SK-N-SH (cell line): ENCODE data around the gene GNPDA2. TPM values are rescaled to one million over a fixed set of nuclear protein-coding genes. Genes with fewer than 3 reads are reported as not detected.

ENCODE experiments used
- CTCF ChIA-PET: fragments of 300-600, 350-600 bp; formaldehyde crosslinking; extraction: SDS; loops from one replicate; lab custom pipeline; 2021; lab: Yijun Ruan, JAX
- POLR2A ChIA-PET: fragments of 350-600 bp; sonication (Branson Sonifier 250); formaldehyde crosslinking; extraction: SDS; loops from one replicate; lab custom pipeline; 2020; ENCODE audit warnings: antibody characterized with exemption, inconsistent platforms; lab: Yijun Ruan, JAX
- DNase-seq: peaks from one replicate; pipeline ENCODE4 v3.0.0; 2012
- H2AFZ ChIP-seq: fragments of 200-600 bp; sonication (generic); 2 replicates; pipeline ENCODE4 v1.8.1; 2016; ENCODE audit warnings: antibody characterized with exemption, mild to moderate bottlenecking, low read depth
- H3F3A ChIP-seq: fragments of 200-600 bp; sonication (generic); replicated peaks from 2 replicates; pipeline ENCODE3; 2016; ENCODE audit warnings: antibody characterized with exemption, mild to moderate bottlenecking; ENCODE audit not compliant: insufficient read depth
- H3K27ac ChIP-seq, 2 experiments: fragments of 200-500 bp in 1 of 2; fragments of 200-600 bp in 1 of 2; sonication (Bioruptor generic) in 1 of 2; sonication (generic), shearing (Covaris generic) in 1 of 2; 2 replicates each; pipeline versions ENCODE4 v1.5.1 to v1.6.1; 2014 to 2016; ENCODE audit warnings: low read depth in 2 of 2, inconsistent platforms in 1 of 2, low read length in 1 of 2, mild to moderate bottlenecking in 1 of 2, mixed read lengths in 1 of 2
- H3K27me3 ChIP-seq: fragments of 200-600 bp; sonication (generic), shearing (Covaris generic); 2 replicates; pipeline ENCODE4 v1.6.1; 2016; ENCODE audit warnings: mixed run types; ENCODE audit not compliant: insufficient read depth
- H3K36me3 ChIP-seq, 2 experiments: fragments of 200-500 bp in 1 of 2; fragments of 200-600 bp in 1 of 2; sonication (Bioruptor generic) in 1 of 2; sonication (generic) in 1 of 2; replicated peaks in 1 of 2; 2 replicates each; pipeline versions ENCODE3 to v1.5.1; 2014 to 2016; ENCODE audit warnings: low read length in 1 of 2, mild to moderate bottlenecking in 1 of 2; ENCODE audit not compliant: insufficient read depth in 2 of 2, control insufficient read depth in 1 of 2
- H3K4me1 ChIP-seq, 2 experiments: fragments of 200-500 bp in 1 of 2; fragments of 200-600 bp in 1 of 2; sonication (Bioruptor generic) in 1 of 2; sonication (generic), shearing (Covaris generic) in 1 of 2; 2 replicates each; pipeline versions ENCODE4 v1.5.1 to v1.6.1; 2014 to 2016; ENCODE audit warnings: low read depth in 1 of 2, low read length in 1 of 2, mixed run types in 1 of 2; ENCODE audit not compliant: insufficient read depth in 2 of 2, control insufficient read depth in 1 of 2
- H3K4me2 ChIP-seq: fragments of 200-600 bp; sonication (generic), shearing (Covaris generic); 2 replicates; pipeline ENCODE4 v1.6.1; 2017; ENCODE audit warnings: mixed run types
- H3K4me3 ChIP-seq, 2 experiments: fragments of 200-500 bp in 1 of 2; fragments of 200-600 bp in 1 of 2; sonication (Bioruptor generic) in 1 of 2; sonication (generic), shearing (Covaris generic) in 1 of 2; 2 replicates each; pipeline versions ENCODE4 v1.5.1 to v1.8.1; 2014 to 2016; ENCODE audit warnings: low read depth in 2 of 2, inconsistent platforms in 1 of 2, low read length in 1 of 2, mild to moderate bottlenecking in 1 of 2, mixed read lengths in 1 of 2, moderate library complexity in 1 of 2
- H3K79me2 ChIP-seq: fragments of 200-600 bp; sonication (generic); 2 replicates; pipeline ENCODE4 v1.8.1; 2017; ENCODE audit warnings: mild to moderate bottlenecking; ENCODE audit not compliant: insufficient read depth
- H3K9ac ChIP-seq: fragments of 200-600 bp; sonication (generic); 2 replicates; pipeline ENCODE4 v1.6.1; 2017; ENCODE audit warnings: mixed run types
- H3K9me2 ChIP-seq: fragments of 200-600 bp; sonication (generic); 2 replicates; pipeline ENCODE4 v1.6.1; 2017; ENCODE audit warnings: mixed run types
- H3K9me3 ChIP-seq: fragments of 200-600 bp; sonication (generic); 2 replicates; pipeline ENCODE4 v1.6.1; 2017; ENCODE audit warnings: mixed run types, mild to moderate bottlenecking, moderate library complexity
- H4K20me1 ChIP-seq: fragments of 200-600 bp; sonication (generic); 2 replicates; pipeline ENCODE4 v1.6.1; 2017; ENCODE audit warnings: mild to moderate bottlenecking, mixed run types; ENCODE audit not compliant: insufficient read depth
- EZH2phosphoT487 ChIP-seq: fragments of 200-600 bp; sonication (generic); IDR thresholded peaks from 2 replicates; pipeline ENCODE4 v1.6.1; 2017; ENCODE audit warnings: low read depth, mixed run types, mild to moderate bottlenecking, antibody characterized with exemption, moderate library complexity, borderline replicate concordance
- GATA2 ChIP-seq: sonication (generic); formaldehyde crosslinking; IDR thresholded peaks from 2 replicates; pipeline ENCODE4 v1.5.0; 2020; ENCODE audit warnings: mild to moderate bottlenecking, missing genetic modification reagents
- MEF2A ChIP-seq: IDR thresholded peaks from 2 replicates; pipeline ENCODE4 v1.4.0; 2012; ENCODE audit warnings: low read depth, borderline replicate concordance
- NFIC ChIP-seq: IDR thresholded peaks from 2 replicates; pipeline ENCODE4 v1.4.0; 2012; ENCODE audit warnings: borderline replicate concordance
- POLR2AphosphoS5 ChIP-seq: IDR thresholded peaks from 2 replicates; pipeline ENCODE4 v1.6.1; 2012; ENCODE audit warnings: low read depth, low read length
- RCOR1 ChIP-seq: fragments of 150-350 bp; IDR thresholded peaks from 2 replicates; pipeline ENCODE4 v1.6.1; 2017; ENCODE audit warnings: antibody characterized with exemption, low read length
- RFX5 ChIP-seq: IDR thresholded peaks from 2 replicates; pipeline ENCODE4 v1.6.1; 2012; ENCODE audit warnings: mild to moderate bottlenecking, improper control_type of control experiment, low read length
- TEAD4 ChIP-seq: IDR thresholded peaks from 2 replicates; pipeline ENCODE4 v1.4.0; 2012; ENCODE audit warnings: mild to moderate bottlenecking, borderline replicate concordance; ENCODE audit not compliant: insufficient read depth
- WGBS: methylation state at CpG from one replicate; pipeline ENCODE4 v1.1.6; 2017; ENCODE audit warnings: low lambda C conversion rate; 5-methylcytosine and 5-hydroxymethylcytosine counted together
- polyA plus RNA-seq, 3 experiments: library from polyadenylated mRNA; depleted of rRNA; stranded (reverse); fragments of >200 nt; gene quantifications; 2 replicates each; pipeline ENCODE4 v1.2.3, GENCODE V29; 2012
- TF ChIP-seq, protein P1 (sequence below): IDR thresholded peaks from 2 replicates; pipeline ENCODE4; 2012
- TF ChIP-seq, protein P2 (sequence below): fragments of 200-600 bp; sonication (generic); IDR thresholded peaks from 2 replicates; pipeline ENCODE4 v1.6.1; 2017; ENCODE audit warnings: antibody characterized with exemption, mild to moderate bottlenecking, moderate library complexity
- TF ChIP-seq, protein P3 (sequence below): IDR thresholded peaks from 2 replicates; pipeline ENCODE4 v1.4.0; 2012; ENCODE audit warnings: low read depth, borderline replicate concordance

Gene GNPDA2
- polyA plus RNA-seq, 1 of the 3 experiments (the other 2 are of a cell fraction): 7.8 TPM

DNA sequence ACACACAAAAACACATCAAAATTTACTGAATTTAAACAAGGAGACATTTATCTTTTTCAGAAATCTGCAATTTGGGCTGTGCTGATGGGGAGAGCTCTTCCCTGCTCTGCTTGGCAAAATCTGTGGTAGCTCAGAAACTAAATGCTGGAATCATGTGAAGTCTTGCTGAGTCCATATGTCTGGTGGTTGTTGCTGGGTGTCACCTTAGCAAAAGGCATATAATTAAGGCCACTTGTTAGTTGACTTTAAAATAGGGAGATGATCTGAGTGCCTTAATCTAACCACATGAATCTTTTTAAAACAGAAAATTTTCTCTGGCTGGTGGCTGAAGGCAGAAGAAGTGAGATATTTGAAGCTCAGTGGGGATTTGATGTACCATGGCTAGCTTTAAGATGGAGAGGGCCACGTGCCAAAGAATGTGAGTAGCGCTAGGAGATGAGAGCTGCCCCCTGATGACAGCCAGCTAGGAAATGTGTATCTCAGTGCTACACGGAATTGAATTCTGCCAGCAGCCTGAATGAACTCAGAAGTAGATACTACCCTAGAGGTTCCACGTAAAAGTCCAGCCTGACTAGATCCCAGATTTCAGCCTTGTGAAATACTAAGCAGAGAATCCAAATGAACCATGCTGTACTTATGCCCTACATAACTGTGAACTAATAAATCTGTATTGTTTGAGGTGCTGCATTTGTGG, 55.7 kb downstream of the GNPDA2 start:
- no peaks in the 10 kb centered on the region for H3F3A ChIP-seq
- H3K9me2 ChIP-seq: no peaks in the 10 kb centered on the region
- no peak overlapping the region for H3K27ac ChIP-seq
- WGBS: 37% methylated on average over 4 of the region's 4 CpGs
- H3K27me3 ChIP-seq: no peaks in the 10 kb centered on the region
- H3K9ac ChIP-seq: no peak overlapping the region
- no peaks in the 10 kb centered on the region for H4K20me1 ChIP-seq
- H2AFZ ChIP-seq: no peak overlapping the region
- DNase-seq: no peak
- TF ChIP-seq EZH2phosphoT487: no peak
- no peak for TF ChIP-seq GATA2 (CRISPR knock-in tag)
- no peak for TF ChIP-seq RFX5
- TF ChIP-seq, protein P1, sequence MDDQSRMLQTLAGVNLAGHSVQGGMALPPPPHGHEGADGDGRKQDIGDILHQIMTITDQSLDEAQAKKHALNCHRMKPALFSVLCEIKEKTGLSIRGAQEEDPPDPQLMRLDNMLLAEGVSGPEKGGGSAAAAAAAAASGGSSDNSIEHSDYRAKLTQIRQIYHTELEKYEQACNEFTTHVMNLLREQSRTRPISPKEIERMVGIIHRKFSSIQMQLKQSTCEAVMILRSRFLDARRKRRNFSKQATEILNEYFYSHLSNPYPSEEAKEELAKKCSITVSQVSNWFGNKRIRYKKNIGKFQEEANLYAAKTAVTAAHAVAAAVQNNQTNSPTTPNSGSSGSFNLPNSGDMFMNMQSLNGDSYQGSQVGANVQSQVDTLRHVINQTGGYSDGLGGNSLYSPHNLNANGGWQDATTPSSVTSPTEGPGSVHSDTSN: no peak
- no peaks in the 10 kb centered on the region for H3K79me2 ChIP-seq
- no peaks in the 10 kb centered on the region for H3K36me3 ChIP-seq
- H3K4me1 ChIP-seq: no peaks in the 10 kb centered on the region
- no peaks in the 10 kb centered on the region for H3K9me3 ChIP-seq
- H3K4me3 ChIP-seq: no peak overlapping the region
- no peak overlapping the region for H3K4me2 ChIP-seq
- POLR2A ChIA-PET: no interaction called here
- CTCF ChIA-PET: no interaction called here

DNA sequence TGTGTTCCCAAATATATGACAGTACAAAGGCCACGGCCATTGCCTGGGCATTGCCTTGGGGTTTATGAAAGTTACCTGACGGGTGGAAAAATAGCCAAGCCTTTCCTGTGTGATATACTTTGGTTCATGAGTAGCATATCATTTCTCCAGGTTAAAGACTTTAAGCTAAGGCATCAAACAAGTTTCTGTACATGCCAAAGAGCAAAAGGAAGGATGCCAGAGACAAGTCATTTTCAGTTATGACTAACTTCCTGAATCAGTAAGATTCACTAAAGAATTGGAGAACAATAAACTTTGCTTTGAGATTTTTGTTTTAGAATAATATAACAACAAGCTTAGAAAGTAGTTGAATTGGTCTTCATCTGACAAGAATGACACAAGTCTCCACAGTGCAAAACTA, 57.8 kb downstream of the GNPDA2 start:
- WGBS: 35% methylated on average over 2 of the region's 2 CpGs
- Histone ChIP-seq H3K9me3 (no peaks in the 10 kb centered on the region), H3K9ac (no peak overlapping the region), H3K9me2 (no peaks in the 10 kb centered on the region), H3K4me1 (no peaks in the 10 kb centered on the region), H2AFZ (0 out of 2 replicates have a peak overlapping the region, but pooled peaks have one; percentile 0), H4K20me1 (no peaks in the 10 kb centered on the region), H3K79me2 (no peaks in the 10 kb centered on the region), H3F3A (no peaks in the 10 kb centered on the region), H3K4me2 (no peak overlapping the region), H3K4me3 (no peak overlapping the region), H3K27ac (no peak overlapping the region), H3K36me3 (no peaks in the 10 kb centered on the region), H3K27me3 (no peaks in the 10 kb centered on the region)
- ChIA-PET POLR2A (no interaction called here), CTCF (interaction anchor here (1.1 kb wide), 1 partner anchor 8 kb away, joined by 3 read pairs; no protein-coding TSS in a partner anchor)
- DNase-seq: no peak
- TF ChIP-seq, protein P2, sequence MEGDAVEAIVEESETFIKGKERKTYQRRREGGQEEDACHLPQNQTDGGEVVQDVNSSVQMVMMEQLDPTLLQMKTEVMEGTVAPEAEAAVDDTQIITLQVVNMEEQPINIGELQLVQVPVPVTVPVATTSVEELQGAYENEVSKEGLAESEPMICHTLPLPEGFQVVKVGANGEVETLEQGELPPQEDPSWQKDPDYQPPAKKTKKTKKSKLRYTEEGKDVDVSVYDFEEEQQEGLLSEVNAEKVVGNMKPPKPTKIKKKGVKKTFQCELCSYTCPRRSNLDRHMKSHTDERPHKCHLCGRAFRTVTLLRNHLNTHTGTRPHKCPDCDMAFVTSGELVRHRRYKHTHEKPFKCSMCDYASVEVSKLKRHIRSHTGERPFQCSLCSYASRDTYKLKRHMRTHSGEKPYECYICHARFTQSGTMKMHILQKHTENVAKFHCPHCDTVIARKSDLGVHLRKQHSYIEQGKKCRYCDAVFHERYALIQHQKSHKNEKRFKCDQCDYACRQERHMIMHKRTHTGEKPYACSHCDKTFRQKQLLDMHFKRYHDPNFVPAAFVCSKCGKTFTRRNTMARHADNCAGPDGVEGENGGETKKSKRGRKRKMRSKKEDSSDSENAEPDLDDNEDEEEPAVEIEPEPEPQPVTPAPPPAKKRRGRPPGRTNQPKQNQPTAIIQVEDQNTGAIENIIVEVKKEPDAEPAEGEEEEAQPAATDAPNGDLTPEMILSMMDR: no peak
- TF ChIP-seq RCOR1: no peak
- no peak for TF ChIP-seq GATA2 (CRISPR knock-in tag)
- TF ChIP-seq POLR2AphosphoS5: no peak
- TF ChIP-seq, protein P3, sequence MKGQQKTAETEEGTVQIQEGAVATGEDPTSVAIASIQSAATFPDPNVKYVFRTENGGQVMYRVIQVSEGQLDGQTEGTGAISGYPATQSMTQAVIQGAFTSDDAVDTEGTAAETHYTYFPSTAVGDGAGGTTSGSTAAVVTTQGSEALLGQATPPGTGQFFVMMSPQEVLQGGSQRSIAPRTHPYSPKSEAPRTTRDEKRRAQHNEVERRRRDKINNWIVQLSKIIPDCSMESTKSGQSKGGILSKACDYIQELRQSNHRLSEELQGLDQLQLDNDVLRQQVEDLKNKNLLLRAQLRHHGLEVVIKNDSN: no peak
- no peak for TF ChIP-seq RFX5
- no peak for TF ChIP-seq TEAD4
- no peak for TF ChIP-seq MEF2A
- no peak for TF ChIP-seq EZH2phosphoT487
- no peak for TF ChIP-seq NFIC
- TF ChIP-seq, protein P1: no peak
